Loucy (cell line): ENCODE results near the gene LRRC27.

Source experiments
- H2AFZ ChIP-seq: fragments of 200-600 bp; sonication (generic); 2 replicates; pipeline ENCODE4 v1.6.0; 2016; ENCODE audit warnings: antibody characterized with exemption, mild to moderate bottlenecking, low read length, moderate library complexity
- H3F3A ChIP-seq: fragments of 200-600 bp; 2 replicates; pipeline ENCODE4 v1.6.0; 2016; ENCODE audit warnings: antibody characterized with exemption, low read depth, mild to moderate bottlenecking
- H3K27me3 ChIP-seq: fragments of 200-600 bp; sonication (generic); 2 replicates; pipeline ENCODE4 v1.6.1; 2014; ENCODE audit warnings: low read length, mild to moderate bottlenecking; ENCODE audit not compliant: insufficient read depth, poor library complexity, severe bottlenecking
- H3K36me3 ChIP-seq: fragments of 200-600 bp; sonication (generic); 2 replicates; pipeline ENCODE4 v1.6.1; 2016; ENCODE audit warnings: low read length; ENCODE audit not compliant: insufficient read depth
- H3K4me1 ChIP-seq: fragments of 200-600 bp; sonication (generic); 2 replicates; pipeline ENCODE4 v1.5.1; 2014; ENCODE audit warnings: low read length, mild to moderate bottlenecking; ENCODE audit not compliant: insufficient read depth, poor library complexity, severe bottlenecking
- H3K4me2 ChIP-seq: fragments of 200-600 bp; sonication (generic); 2 replicates; pipeline ENCODE4 v1.6.0; 2014; ENCODE audit warnings: antibody characterized with exemption, low read length, low read depth, mild to moderate bottlenecking; ENCODE audit not compliant: poor library complexity, severe bottlenecking
- H3K4me3 ChIP-seq: fragments of 200-600 bp; sonication (generic); 2 replicates; pipeline ENCODE4 v1.5.1; 2014; ENCODE audit warnings: low read length, mild to moderate bottlenecking, mixed read lengths; ENCODE audit not compliant: poor library complexity, severe bottlenecking
- H3K79me2 ChIP-seq: fragments of 200-600 bp; sonication (generic); 2 replicates; pipeline ENCODE4 v1.6.1; 2014; ENCODE audit warnings: low read length; ENCODE audit not compliant: insufficient read depth
- H3K9ac ChIP-seq: fragments of 200-600 bp; sonication (generic); 2 replicates; pipeline ENCODE4 v1.6.0; 2014; ENCODE audit warnings: mild to moderate bottlenecking, low read depth, low read length, moderate library complexity; ENCODE audit not compliant: poor library complexity, severe bottlenecking
- H3K9me2 ChIP-seq: fragments of 200-600 bp; sonication (generic); replicated peaks from 2 replicates; pipeline ENCODE4 v1.6.1; 2016; ENCODE audit warnings: low read depth, low read length, mixed read lengths
- H3K9me3 ChIP-seq: fragments of 200-600 bp; sonication (generic); 2 replicates; pipeline ENCODE4 v1.6.1; 2014; ENCODE audit warnings: mild to moderate bottlenecking, antibody characterized with exemption, low read length, low read depth; ENCODE audit not compliant: insufficient read depth
- H4K20me1 ChIP-seq: fragments of 200-600 bp; sonication (generic); 2 replicates; pipeline ENCODE4 v1.6.0; 2014; ENCODE audit warnings: antibody characterized with exemption, low read length, mild to moderate bottlenecking; ENCODE audit not compliant: insufficient read depth, poor library complexity, severe bottlenecking
- EZH2phosphoT487 ChIP-seq: fragments of 200-600 bp; IDR thresholded peaks from 2 replicates; pipeline ENCODE4 v1.6.1; 2018; ENCODE audit warnings: antibody characterized with exemption, mild to moderate bottlenecking, moderate library complexity, borderline replicate concordance
- TF ChIP-seq, protein P1 (sequence below): fragments of 200-600 bp; sonication (generic); conservative IDR thresholded peaks from 2 replicates; pipeline ENCODE4 v1.5.1; 2014; ENCODE audit warnings: mild to moderate bottlenecking, antibody characterized with exemption, low read length

Gene LRRC27

DNA sequence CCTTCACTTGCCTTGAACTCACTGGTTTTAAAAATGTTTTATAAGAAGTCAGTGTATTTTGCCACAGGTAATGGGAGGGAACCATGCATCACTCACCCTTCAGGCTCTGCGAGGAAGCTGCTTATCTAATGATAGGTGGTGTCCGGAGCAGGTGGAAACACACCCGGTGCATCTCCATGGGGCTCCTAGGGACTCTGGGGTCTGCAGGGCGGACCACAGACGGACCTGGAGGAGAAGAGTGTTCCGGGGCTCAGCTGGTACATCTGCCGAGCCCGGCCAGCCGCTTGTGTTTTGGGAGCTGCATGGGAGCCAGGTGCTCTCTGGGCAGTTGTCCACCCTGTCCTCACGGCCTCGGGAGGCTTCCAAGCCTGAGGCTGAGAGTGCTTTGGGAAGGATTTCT lies 7.3 kb downstream of the LRRC27 start:
- Histone ChIP-seq H3K4me3 (no peak overlapping the region), H3K4me2 (no peak overlapping the region), H3F3A (peaks cover 7% of the 10 kb centered on the region), H4K20me1 (no peaks in the 10 kb centered on the region), H3K9ac (no peak overlapping the region), H3K79me2 (peaks cover 21% of the 10 kb centered on the region; the same call in 1 of the 2 replicates), H3K9me2 (no peaks in the 10 kb centered on the region), H3K27me3 (no peaks in the 10 kb centered on the region), H3K4me1 (peaks cover 26% of the 10 kb centered on the region), H2AFZ (no peak overlapping the region), H3K9me3 (no peaks in the 10 kb centered on the region), H3K36me3 (no peaks in the 10 kb centered on the region)
- no peak for TF ChIP-seq EZH2phosphoT487
- TF ChIP-seq, protein P1, sequence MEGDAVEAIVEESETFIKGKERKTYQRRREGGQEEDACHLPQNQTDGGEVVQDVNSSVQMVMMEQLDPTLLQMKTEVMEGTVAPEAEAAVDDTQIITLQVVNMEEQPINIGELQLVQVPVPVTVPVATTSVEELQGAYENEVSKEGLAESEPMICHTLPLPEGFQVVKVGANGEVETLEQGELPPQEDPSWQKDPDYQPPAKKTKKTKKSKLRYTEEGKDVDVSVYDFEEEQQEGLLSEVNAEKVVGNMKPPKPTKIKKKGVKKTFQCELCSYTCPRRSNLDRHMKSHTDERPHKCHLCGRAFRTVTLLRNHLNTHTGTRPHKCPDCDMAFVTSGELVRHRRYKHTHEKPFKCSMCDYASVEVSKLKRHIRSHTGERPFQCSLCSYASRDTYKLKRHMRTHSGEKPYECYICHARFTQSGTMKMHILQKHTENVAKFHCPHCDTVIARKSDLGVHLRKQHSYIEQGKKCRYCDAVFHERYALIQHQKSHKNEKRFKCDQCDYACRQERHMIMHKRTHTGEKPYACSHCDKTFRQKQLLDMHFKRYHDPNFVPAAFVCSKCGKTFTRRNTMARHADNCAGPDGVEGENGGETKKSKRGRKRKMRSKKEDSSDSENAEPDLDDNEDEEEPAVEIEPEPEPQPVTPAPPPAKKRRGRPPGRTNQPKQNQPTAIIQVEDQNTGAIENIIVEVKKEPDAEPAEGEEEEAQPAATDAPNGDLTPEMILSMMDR, result no peak

DNA sequence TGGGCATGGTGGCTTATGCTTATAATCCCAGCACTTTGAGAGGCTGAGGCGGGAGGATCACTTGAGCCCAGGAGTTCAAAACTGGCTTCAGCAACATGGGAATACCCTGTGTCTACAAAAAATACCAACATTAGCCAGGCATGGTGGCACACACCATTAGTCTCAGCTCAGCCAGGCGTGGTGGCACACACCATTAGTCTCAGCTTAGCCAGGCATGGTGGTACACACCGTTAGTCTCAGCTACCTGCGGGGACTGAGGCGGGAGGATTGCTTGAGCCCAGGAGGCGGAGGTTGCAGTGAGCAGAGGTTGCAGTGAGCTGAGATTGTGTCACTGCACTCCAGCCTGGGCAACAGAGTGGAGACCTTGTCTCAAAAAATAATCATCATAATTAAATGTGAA lies 9.0 kb downstream of the LRRC27 start:
- H3K4me3 ChIP-seq, result no peak overlapping the region
- no peaks in the 10 kb centered on the region for H3K36me3 ChIP-seq
- TF ChIP-seq, protein P1, result no peak
- TF ChIP-seq EZH2phosphoT487, result no peak
- peaks cover 18% of the 10 kb centered on the region for H3K4me1 ChIP-seq
- H3F3A ChIP-seq, result peaks cover 4% of the 10 kb centered on the region
- H3K4me2 ChIP-seq, result no peak overlapping the region
- H3K9me2 ChIP-seq, result no peaks in the 10 kb centered on the region
- H2AFZ ChIP-seq, result no peak overlapping the region
- no peaks in the 10 kb centered on the region for H4K20me1 ChIP-seq
- H3K27me3 ChIP-seq, result no peaks in the 10 kb centered on the region
- peaks cover 21% of the 10 kb centered on the region; the same call in 1 of the 2 replicates for H3K79me2 ChIP-seq
- H3K9me3 ChIP-seq, result no peaks in the 10 kb centered on the region
- no peak overlapping the region for H3K9ac ChIP-seq

DNA sequence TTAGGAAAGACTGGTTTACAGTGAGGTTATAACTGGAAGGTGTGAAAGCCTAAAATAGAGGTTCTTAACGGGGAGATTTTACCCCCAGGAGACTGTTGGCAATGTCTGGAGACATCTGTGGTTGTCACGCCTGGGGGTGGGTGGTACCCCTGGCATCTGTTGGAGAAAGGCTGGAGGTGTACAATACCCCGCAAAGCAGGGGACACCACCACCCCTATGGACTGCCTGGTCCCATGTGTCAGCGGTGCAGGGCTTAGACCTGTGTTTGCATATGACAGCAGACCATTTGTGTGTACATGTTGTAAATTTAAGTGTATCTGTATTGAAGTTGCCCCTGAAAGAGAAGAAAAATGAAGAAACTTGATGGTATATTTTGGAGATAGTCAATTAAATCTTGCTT lies 9.8 kb downstream of the LRRC27 start:
- Histone ChIP-seq H3K4me2 (no peak overlapping the region), H3K79me2 (peaks cover 14% of the 10 kb centered on the region; the same call in 1 of the 2 replicates), H3K9me2 (no peaks in the 10 kb centered on the region), H3K36me3 (no peaks in the 10 kb centered on the region), H4K20me1 (no peaks in the 10 kb centered on the region), H3K27me3 (no peaks in the 10 kb centered on the region), H3K9ac (no peak overlapping the region), H3K9me3 (no peaks in the 10 kb centered on the region), H3K4me1 (peaks cover 10% of the 10 kb centered on the region), H2AFZ (no peak overlapping the region), H3F3A (no peaks in the 10 kb centered on the region), H3K4me3 (no peak overlapping the region)
- TF ChIP-seq EZH2phosphoT487, result no peak
- TF ChIP-seq, protein P1, result no peak
